ENCODE results near the gene CCDC158.
"Not testable (repeated sequence)": the region's sequence is repeated elsewhere in the genome, so short reads cannot be mapped to it uniquely, and the experiment has no call there.

Gene CCDC158

GRCh38 chr4:76429636-76430035, 8.7 kb upstream of the CCDC158 start:
- FAIRE-seq = no peak

GRCh38 chr4:76426272-76426671, 5.3 kb upstream of the CCDC158 start:
- no peak for FAIRE-seq

GRCh38 chr4:76423159-76423558, 2.2 kb upstream of the CCDC158 start:
- not testable (repeated sequence) for FAIRE-seq

DNA sequence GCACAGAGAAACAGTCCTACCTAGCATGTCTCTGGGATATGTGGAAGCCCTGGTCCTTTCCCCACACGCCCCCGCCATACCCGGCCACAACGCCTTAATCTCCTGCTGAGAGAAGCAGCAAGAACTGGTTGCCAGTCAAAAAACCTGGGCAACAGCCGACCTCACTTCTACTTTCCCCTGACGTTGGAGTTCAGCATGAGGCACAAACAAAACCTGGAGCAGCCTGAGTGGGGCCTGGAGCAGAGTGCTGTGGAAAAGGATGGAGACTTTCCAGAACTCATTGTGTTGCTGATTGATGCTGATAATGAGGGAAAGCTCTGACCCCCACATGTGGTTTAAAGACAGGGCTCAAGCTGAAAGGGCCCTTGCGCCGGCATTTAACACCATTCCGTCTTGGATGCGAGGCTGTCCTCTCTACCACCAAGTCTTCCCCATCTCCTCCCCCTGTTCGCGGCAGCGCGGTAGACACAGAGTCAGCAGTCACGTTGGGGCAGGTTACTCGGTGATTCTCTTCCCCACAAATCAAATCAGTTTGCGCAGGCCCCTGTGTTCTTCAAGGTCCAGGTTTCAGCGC, 666 bp downstream of the CCDC158 start:
- FAIRE-seq = no peak

GRCh38 chr4:76410636-76411035, 10.3 kb downstream of the CCDC158 start:
- FAIRE-seq = no peak

- FAIRE-seq = no peak
Observed at GRCh38 chr4:76407440-76408119, 13.4 kb downstream of the CCDC158 start.

DNA sequence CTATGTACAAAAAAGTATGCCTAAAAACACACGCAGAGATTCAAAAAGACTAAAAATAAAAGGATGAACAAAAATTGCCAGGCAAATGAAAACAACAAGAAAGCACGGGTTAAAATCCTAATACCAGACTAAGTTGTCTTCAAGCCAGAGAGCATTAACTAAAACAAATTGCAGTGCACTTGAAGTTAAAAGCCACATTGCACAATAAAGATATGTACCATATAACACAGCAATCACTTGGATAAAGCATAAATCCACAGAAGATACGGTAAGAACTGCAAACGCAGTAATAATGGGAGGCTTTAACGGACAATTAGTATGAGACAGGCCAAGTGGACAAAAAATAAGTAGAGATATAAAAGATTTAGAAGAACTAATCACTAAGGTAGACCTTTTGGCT, 14.9 kb downstream of the CCDC158 start:
- no peak for FAIRE-seq

- FAIRE-seq = no peak
Observed at GRCh38 chr4:76401654-76402053, 19.3 kb downstream of the CCDC158 start.

GRCh38 chr4:76388160-76388908, 32.6 kb downstream of the CCDC158 start:
- FAIRE-seq = no peak

- FAIRE-seq = no peak
Observed at GRCh38 chr4:76386566-76387305, 34.2 kb downstream of the CCDC158 start.

GRCh38 chr4:76385974-76386373, 35.0 kb downstream of the CCDC158 start:
- no peak for FAIRE-seq

GRCh38 chr4:76384052-76384451, 36.9 kb downstream of the CCDC158 start:
- no peak for FAIRE-seq

DNA sequence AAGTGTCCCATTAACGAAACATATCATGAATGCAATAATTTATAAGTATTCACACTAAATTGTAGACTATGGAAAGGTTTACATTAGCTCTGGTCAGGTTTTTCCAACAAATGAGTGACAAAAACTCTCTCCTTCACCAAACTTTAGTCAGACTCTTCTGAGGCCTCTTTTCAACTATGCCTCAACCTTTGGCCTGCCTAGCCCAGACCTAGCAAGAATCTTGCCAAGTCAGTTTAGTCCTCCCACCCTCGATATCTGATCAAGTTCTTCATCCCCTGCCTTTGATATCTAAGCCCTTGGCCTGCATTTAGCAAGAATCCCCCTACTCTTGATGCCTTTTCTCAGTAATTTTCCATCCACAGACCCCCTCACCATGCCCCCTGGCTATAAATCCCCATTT, 37.9 kb downstream of the CCDC158 start:
- no peak for FAIRE-seq

GRCh38 chr4:76381986-76382385, 39.0 kb downstream of the CCDC158 start:
- no peak for FAIRE-seq

- no peak for FAIRE-seq
Observed at GRCh38 chr4:76380561-76380960, 40.4 kb downstream of the CCDC158 start.

DNA sequence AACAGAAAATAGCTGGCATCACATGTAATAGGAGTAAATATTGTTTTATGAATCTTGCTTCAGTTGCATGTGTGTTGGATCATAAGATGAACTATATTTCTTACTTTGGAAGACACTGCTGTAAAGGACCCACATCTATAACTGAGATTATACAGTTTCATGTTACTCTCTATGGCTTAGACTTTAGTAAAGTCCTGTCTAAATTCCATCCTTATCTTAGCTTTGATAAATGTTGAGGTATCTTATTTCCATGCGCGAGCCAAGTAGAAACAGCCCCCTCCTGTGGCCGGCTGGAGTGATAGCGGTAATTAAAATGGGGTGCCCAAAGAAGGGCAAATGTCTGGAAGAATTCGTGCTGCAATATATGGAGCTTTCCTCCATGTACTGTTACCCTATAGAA, 43.0 kb downstream of the CCDC158 start:
- FAIRE-seq = no peak

DNA sequence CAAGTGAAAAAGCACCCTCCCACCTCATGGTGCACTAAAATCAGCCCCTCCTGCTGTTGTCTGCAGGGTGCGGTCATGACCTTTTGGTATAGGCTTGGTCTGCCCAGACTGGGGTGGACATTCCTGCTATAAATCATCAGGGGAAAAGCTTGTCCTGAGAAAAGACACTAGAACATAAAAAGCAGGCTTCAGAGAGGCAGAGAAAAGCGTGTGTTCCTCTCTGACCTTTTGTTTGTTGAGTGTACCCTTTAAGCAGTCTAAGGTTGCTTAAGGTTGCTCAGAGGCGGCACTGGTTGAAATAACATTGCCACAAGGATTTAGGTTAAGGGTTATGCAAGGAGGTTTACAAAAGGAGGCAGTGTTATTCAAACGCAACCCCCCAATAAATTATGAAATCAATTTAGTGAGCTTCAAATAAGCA, 43.5 kb downstream of the CCDC158 start:
- no peak for FAIRE-seq

DNA sequence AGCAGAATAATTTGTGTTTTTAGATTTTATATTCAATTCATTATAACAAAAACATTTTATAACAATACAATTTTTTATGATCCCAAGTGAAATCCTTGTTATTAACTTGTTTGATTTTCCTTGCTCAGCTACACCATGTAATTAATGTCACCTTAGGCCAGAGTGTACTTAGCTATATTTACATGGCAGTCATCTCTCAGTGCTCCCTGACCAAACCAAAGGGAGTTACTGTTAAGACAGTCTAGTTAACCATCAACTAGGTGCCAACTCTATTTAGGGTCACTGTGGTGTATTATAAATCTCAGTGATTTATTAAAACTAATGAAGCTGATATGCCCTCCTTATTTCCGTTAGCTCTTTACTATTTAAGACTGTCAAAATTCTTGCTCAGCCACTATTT, 44.4 kb downstream of the CCDC158 start:
- FAIRE-seq = no peak

DNA sequence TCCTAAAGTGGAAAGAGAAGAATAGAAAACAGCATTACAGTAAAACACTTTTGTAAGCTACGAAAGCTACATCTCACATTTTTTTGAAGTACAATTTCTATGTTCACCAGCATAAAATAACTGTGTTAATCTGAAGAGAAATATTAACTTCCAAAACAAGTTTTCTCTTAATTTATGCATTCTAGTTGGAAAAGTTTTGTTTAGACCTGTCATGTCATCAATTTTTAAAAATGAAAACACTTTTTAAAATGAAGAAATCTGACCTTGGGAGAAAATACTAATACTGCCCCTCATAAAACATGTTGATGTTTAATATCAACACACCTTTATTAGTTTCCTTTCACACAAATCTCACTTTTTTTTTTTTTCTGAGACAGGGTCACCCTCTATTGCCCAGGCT, 45.2 kb downstream of the CCDC158 start:
- FAIRE-seq = no peak

- FAIRE-seq = no peak
Observed at GRCh38 chr4:76374798-76375197, 46.1 kb downstream of the CCDC158 start.

GRCh38 chr4:76373919-76374552, 46.9 kb downstream of the CCDC158 start:
- no peak for FAIRE-seq

DNA sequence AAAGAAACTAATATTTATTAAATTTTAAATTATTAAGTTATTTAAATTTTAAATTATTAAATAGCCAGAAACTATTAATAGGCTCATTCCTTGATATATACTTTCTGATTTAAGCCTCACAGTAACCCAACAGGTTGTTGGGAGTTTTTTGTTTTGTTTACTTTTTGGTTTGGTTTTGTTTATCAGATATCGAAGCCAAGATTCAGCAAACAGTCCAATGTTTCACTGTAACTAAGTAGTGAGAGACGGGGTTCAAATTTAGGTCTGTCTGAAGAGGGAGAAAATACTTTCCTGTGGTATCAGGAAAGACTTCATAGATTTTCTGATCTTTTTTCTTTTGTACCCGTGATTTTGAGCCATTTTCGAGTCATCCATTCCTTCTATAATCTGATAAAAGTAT, 54.2 kb downstream of the CCDC158 start:
- no peak for FAIRE-seq

DNA sequence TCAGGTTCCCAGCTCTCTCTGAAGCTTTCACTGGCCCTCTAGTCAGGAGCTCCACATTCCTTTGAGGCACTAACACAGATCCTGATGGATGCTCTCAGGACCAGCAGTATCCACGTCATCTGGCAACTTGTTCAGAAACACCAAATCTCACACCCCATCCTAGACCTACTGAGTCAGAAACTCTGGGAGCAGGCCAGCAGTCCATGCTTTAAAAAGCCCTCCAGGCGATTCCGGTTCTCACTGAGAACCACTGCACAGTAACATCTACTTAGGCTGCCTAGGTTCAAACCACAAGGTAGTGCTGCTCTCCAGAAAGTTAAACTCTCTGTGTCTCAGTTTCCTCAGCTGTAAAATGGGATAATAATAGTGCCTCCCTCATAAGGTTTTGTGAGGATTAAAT, 55.3 kb downstream of the CCDC158 start:
- no peak for FAIRE-seq

Measured in A204.1 (cell line).